GM21737 (cell line): ENCODE measurements around the gene SLC26A11.

ENCODE experiments used
- ATAC-seq: cut with Tn5 transposase; IDR thresholded peaks from one replicate; pipeline ENCODE4 v1.9.1; 2021; ENCODE audit warnings: mild to moderate bottlenecking, moderate library complexity; ENCODE audit not compliant: unreplicated experiment

Gene SLC26A11

GRCh38 chr17:80216473-80217456, 3.5 kb upstream of the SLC26A11 start:
- ATAC-seq = no peak

- no peak for ATAC-seq
Measured at GRCh38 chr17:80217703-80218362, 2.4 kb upstream of the SLC26A11 start.

GRCh38 chr17:80218391-80218790, 1.8 kb upstream of the SLC26A11 start:
- no peak for ATAC-seq

GRCh38 chr17:80219013-80219762, 1.0 kb upstream of the SLC26A11 start:
- peak; percentile 67 for ATAC-seq

- ATAC-seq = peak; percentile 19
Measured at GRCh38 chr17:80219763-80220053, 519 bp upstream of the SLC26A11 start.

GRCh38 chr17:80220736-80221215, 549 bp downstream of the SLC26A11 start:
- no peak for ATAC-seq

GRCh38 chr17:80221351-80222105, 1.3 kb downstream of the SLC26A11 start:
- ATAC-seq = no peak

- no peak for ATAC-seq
Measured at GRCh38 chr17:80222376-80223141, 2.3 kb downstream of the SLC26A11 start.

- no peak for ATAC-seq
Measured at GRCh38 chr17:80223142-80223815, 3.1 kb downstream of the SLC26A11 start.

GRCh38 chr17:80223838-80224497, 3.7 kb downstream of the SLC26A11 start:
- no peak for ATAC-seq

- no peak for ATAC-seq
Measured at GRCh38 chr17:80224683-80225082, 4.5 kb downstream of the SLC26A11 start.

GRCh38 chr17:80225230-80225629, 5.0 kb downstream of the SLC26A11 start:
- no peak for ATAC-seq

- no peak for ATAC-seq
Measured at GRCh38 chr17:80227156-80227555, 6.9 kb downstream of the SLC26A11 start.

GRCh38 chr17:80227666-80228065, 7.4 kb downstream of the SLC26A11 start:
- ATAC-seq = no peak

- ATAC-seq = no peak
Measured at GRCh38 chr17:80228477-80228876, 8.2 kb downstream of the SLC26A11 start.

- no peak for ATAC-seq
Measured at GRCh38 chr17:80229011-80229410, 8.8 kb downstream of the SLC26A11 start.

- no peak for ATAC-seq
Measured at GRCh38 chr17:80232438-80232837, 12.2 kb downstream of the SLC26A11 start.

- ATAC-seq = no peak
Measured at GRCh38 chr17:80233202-80233601, 13.0 kb downstream of the SLC26A11 start.

GRCh38 chr17:80236911-80237310, 16.7 kb downstream of the SLC26A11 start:
- ATAC-seq = no peak
